Measurements from ENCODE around the gene MIR17HG. TPM values are rescaled to one million over a fixed set of nuclear protein-coding genes. Genes with fewer than 3 reads are reported as not detected.

The MIR17HG gene
- total and polyA plus RNA-seq, 2 donors from 2014 or later: 1.2 to 5.7 TPM

GRCh38 chr13:91359111-91359510 lies 11.6 kb downstream of the MIR17HG start:
- no peak overlapping the region for H3K4me3 ChIP-seq (ENCODE audit: low read length in 3 of 3)
- DNase-seq: no peak
- H3K27me3 ChIP-seq (ENCODE audit: control insufficient read depth, insufficient read depth, low read length): no peaks in the 10 kb centered on the region
- H3K27ac ChIP-seq (ENCODE audit: low read depth in 2 of 2, low read length in 2 of 2): no peak overlapping the region
- H3K36me3 ChIP-seq (ENCODE audit: control insufficient read depth in 2 of 3, insufficient read depth in 3 of 3, low read length in 3 of 3): peaks cover 0 to 4% (median 0%) of the 10 kb centered on the region in 3 donors
- intact Hi-C loops (cut with DNase I): no loop called here
- no peaks in the 10 kb centered on the region for H3K4me1 ChIP-seq (ENCODE audit: control insufficient read depth in 2 of 3, insufficient read depth in 2 of 3, low read depth in 1 of 3, low read length in 3 of 3)
- no peak for TF ChIP-seq CTCF (IDR thresholded peaks at IDR 0.05; ENCODE audit: borderline replicate concordance, extremely low read depth, insufficient read depth)
- H3K9ac ChIP-seq (ENCODE audit: low read length in 3 of 3): no peak overlapping the region
- H3K9me3 ChIP-seq (ENCODE audit: control insufficient read depth in 2 of 3, insufficient read depth in 1 of 3, low read length in 3 of 3): no peaks in the 10 kb centered on the region
- no peak for FAIRE-seq

- intact Hi-C loops (cut with DNase I): no loop called here
- H3K27ac ChIP-seq (ENCODE audit: low read depth in 2 of 2, low read length in 2 of 2): no peak overlapping the region
- no peak for FAIRE-seq
Measured at GRCh38 chr13:91359631-91360030, 12.1 kb downstream of the MIR17HG start.

GRCh38 chr13:91360246-91360751 lies 12.8 kb downstream of the MIR17HG start:
- no peaks in the 10 kb centered on the region for H3K9me3 ChIP-seq (ENCODE audit: control insufficient read depth in 2 of 3, insufficient read depth in 1 of 3, low read length in 3 of 3)
- TF ChIP-seq CTCF (IDR thresholded peaks at IDR 0.05; ENCODE audit: borderline replicate concordance, extremely low read depth, insufficient read depth): no peak
- no peak for FAIRE-seq

More at GRCh38 chr13:91359631-91360030, 12.1 kb downstream of the MIR17HG start:
- H3K36me3 ChIP-seq (ENCODE audit: control insufficient read depth in 2 of 3, insufficient read depth in 3 of 3, low read length in 3 of 3): peaks cover 0 to 2% (median 0%) of the 10 kb centered on the region in 3 donors
- H3K9me3 ChIP-seq (ENCODE audit: control insufficient read depth in 2 of 3, insufficient read depth in 1 of 3, low read length in 3 of 3): no peaks in the 10 kb centered on the region
- TF ChIP-seq CTCF (IDR thresholded peaks at IDR 0.05; ENCODE audit: borderline replicate concordance, extremely low read depth, insufficient read depth): no peak
- no peak for DNase-seq
- H3K4me1 ChIP-seq (ENCODE audit: control insufficient read depth in 2 of 3, insufficient read depth in 2 of 3, low read depth in 1 of 3, low read length in 3 of 3): no peaks in the 10 kb centered on the region
- H3K4me3 ChIP-seq (ENCODE audit: low read length in 3 of 3): no peak overlapping the region
- H3K9ac ChIP-seq (ENCODE audit: low read length in 3 of 3): no peak overlapping the region
- no peaks in the 10 kb centered on the region for H3K27me3 ChIP-seq (ENCODE audit: control insufficient read depth, insufficient read depth, low read length)

GRCh38 chr13:91361755-91362271 lies 14.3 kb downstream of the MIR17HG start:
- H3K27ac ChIP-seq (ENCODE audit: low read depth in 2 of 2, low read length in 2 of 2): no peak overlapping the region
- FAIRE-seq: no peak
- no peak for DNase-seq
- no peaks in the 10 kb centered on the region for H3K36me3 ChIP-seq (ENCODE audit: control insufficient read depth in 2 of 3, insufficient read depth in 3 of 3, low read length in 3 of 3)
- H3K9ac ChIP-seq (ENCODE audit: low read length in 3 of 3): no peak overlapping the region
- H3K4me3 ChIP-seq (ENCODE audit: low read length in 3 of 3): no peak overlapping the region
- no peaks in the 10 kb centered on the region for H3K9me3 ChIP-seq (ENCODE audit: control insufficient read depth in 2 of 3, insufficient read depth in 1 of 3, low read length in 3 of 3)
- H3K27me3 ChIP-seq (ENCODE audit: control insufficient read depth, insufficient read depth, low read length): no peaks in the 10 kb centered on the region
- no peak for TF ChIP-seq CTCF (IDR thresholded peaks at IDR 0.05; ENCODE audit: borderline replicate concordance, extremely low read depth, insufficient read depth)
- intact Hi-C loops (cut with DNase I): no loop called here
- H3K4me1 ChIP-seq (ENCODE audit: control insufficient read depth in 2 of 3, insufficient read depth in 2 of 3, low read depth in 1 of 3, low read length in 3 of 3): no peaks in the 10 kb centered on the region

More at GRCh38 chr13:91360246-91360751, 12.8 kb downstream of the MIR17HG start:
- H3K27ac ChIP-seq (ENCODE audit: low read depth in 2 of 2, low read length in 2 of 2): no peak overlapping the region
- H3K9ac ChIP-seq (ENCODE audit: low read length in 3 of 3): no peak overlapping the region
- intact Hi-C loops (cut with DNase I): no loop called here
- H3K4me1 ChIP-seq (ENCODE audit: control insufficient read depth in 2 of 3, insufficient read depth in 2 of 3, low read depth in 1 of 3, low read length in 3 of 3): no peaks in the 10 kb centered on the region
- H3K36me3 ChIP-seq (ENCODE audit: control insufficient read depth in 2 of 3, insufficient read depth in 3 of 3, low read length in 3 of 3): peaks cover 0 to 2% (median 0%) of the 10 kb centered on the region in 3 donors
- no peaks in the 10 kb centered on the region for H3K27me3 ChIP-seq (ENCODE audit: control insufficient read depth, insufficient read depth, low read length)
- DNase-seq: no peak
- no peak overlapping the region for H3K4me3 ChIP-seq (ENCODE audit: low read length in 3 of 3)
